ENCODE results near the gene SETD4.

GRCh38 chr21:36061445-36061844 lies 1.1 kb upstream of the SETD4 start:
- TF ChIP-seq, protein P1, sequence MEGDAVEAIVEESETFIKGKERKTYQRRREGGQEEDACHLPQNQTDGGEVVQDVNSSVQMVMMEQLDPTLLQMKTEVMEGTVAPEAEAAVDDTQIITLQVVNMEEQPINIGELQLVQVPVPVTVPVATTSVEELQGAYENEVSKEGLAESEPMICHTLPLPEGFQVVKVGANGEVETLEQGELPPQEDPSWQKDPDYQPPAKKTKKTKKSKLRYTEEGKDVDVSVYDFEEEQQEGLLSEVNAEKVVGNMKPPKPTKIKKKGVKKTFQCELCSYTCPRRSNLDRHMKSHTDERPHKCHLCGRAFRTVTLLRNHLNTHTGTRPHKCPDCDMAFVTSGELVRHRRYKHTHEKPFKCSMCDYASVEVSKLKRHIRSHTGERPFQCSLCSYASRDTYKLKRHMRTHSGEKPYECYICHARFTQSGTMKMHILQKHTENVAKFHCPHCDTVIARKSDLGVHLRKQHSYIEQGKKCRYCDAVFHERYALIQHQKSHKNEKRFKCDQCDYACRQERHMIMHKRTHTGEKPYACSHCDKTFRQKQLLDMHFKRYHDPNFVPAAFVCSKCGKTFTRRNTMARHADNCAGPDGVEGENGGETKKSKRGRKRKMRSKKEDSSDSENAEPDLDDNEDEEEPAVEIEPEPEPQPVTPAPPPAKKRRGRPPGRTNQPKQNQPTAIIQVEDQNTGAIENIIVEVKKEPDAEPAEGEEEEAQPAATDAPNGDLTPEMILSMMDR (IDR thresholded peaks at IDR 0.05): no peak
- no peak for TF ChIP-seq EP300 (IDR thresholded peaks at IDR 0.05)
- TF ChIP-seq POLR2A (IDR thresholded peaks at IDR 0.05): no peak

Data from tibial nerve (tissue), 4 donors.